ENCODE measurements around the gene SDHB.

GRCh38 chr1:17046334-17046657 lies 7.5 kb downstream of the SDHB start:
- TF ChIP-seq, protein P1, sequence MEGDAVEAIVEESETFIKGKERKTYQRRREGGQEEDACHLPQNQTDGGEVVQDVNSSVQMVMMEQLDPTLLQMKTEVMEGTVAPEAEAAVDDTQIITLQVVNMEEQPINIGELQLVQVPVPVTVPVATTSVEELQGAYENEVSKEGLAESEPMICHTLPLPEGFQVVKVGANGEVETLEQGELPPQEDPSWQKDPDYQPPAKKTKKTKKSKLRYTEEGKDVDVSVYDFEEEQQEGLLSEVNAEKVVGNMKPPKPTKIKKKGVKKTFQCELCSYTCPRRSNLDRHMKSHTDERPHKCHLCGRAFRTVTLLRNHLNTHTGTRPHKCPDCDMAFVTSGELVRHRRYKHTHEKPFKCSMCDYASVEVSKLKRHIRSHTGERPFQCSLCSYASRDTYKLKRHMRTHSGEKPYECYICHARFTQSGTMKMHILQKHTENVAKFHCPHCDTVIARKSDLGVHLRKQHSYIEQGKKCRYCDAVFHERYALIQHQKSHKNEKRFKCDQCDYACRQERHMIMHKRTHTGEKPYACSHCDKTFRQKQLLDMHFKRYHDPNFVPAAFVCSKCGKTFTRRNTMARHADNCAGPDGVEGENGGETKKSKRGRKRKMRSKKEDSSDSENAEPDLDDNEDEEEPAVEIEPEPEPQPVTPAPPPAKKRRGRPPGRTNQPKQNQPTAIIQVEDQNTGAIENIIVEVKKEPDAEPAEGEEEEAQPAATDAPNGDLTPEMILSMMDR (IDR thresholded peaks at IDR 0.05) = no peak
- no peak for TF ChIP-seq EZH2 (IDR thresholded peaks at IDR 0.05)
